DMS53 treated with DMSO at 0.1 percent for 48 hours (cell line): Measurements from ENCODE around the gene PHACTR1.
"Not testable (repeated sequence)": the region's sequence is repeated elsewhere in the genome, so short reads cannot be mapped to it uniquely, and the experiment has no call there.

ENCODE experiments used
- DNase-seq: peaks from one replicate; lab custom pipeline; 2025; ENCODE audit not compliant: unreplicated experiment; lab: John Stamatoyannopoulos, UW

Gene PHACTR1

GRCh38 chr6:13096084-13096483 lies 379.5 kb downstream of the PHACTR1 start:
- no peak for DNase-seq

GRCh38 chr6:13097454-13097853 lies 380.9 kb downstream of the PHACTR1 start:
- no peak for DNase-seq

- no peak for DNase-seq
Observed at GRCh38 chr6:13098006-13098405, 381.4 kb downstream of the PHACTR1 start.

GRCh38 chr6:13098793-13099570 lies 382.4 kb downstream of the PHACTR1 start:
- no peak for DNase-seq

GRCh38 chr6:13099771-13100170 lies 383.2 kb downstream of the PHACTR1 start:
- DNase-seq = no peak

- DNase-seq = no peak
Observed at GRCh38 chr6:13101409-13101808, 384.8 kb downstream of the PHACTR1 start.

GRCh38 chr6:13101985-13102384 lies 385.4 kb downstream of the PHACTR1 start:
- DNase-seq = no peak

GRCh38 chr6:13103169-13103568 lies 386.6 kb downstream of the PHACTR1 start:
- DNase-seq = no peak

- DNase-seq = no peak
Observed at GRCh38 chr6:13105139-13105538, 388.6 kb downstream of the PHACTR1 start.

GRCh38 chr6:13112921-13113320 lies 396.4 kb downstream of the PHACTR1 start:
- DNase-seq = no peak

GRCh38 chr6:13113376-13113775 lies 396.8 kb downstream of the PHACTR1 start:
- DNase-seq = no peak

GRCh38 chr6:13113981-13114593 lies 397.5 kb downstream of the PHACTR1 start:
- DNase-seq = no peak

- no peak for DNase-seq
Observed at GRCh38 chr6:13116155-13116554, 399.6 kb downstream of the PHACTR1 start.

GRCh38 chr6:13117570-13117969 lies 401.0 kb downstream of the PHACTR1 start:
- DNase-seq = no peak

GRCh38 chr6:13119549-13119948 lies 403.0 kb downstream of the PHACTR1 start:
- no peak for DNase-seq

- DNase-seq = no peak
Observed at GRCh38 chr6:13120483-13121482, 404.2 kb downstream of the PHACTR1 start.

GRCh38 chr6:13124131-13124530 lies 407.6 kb downstream of the PHACTR1 start:
- DNase-seq = no peak

GRCh38 chr6:13125841-13126240 lies 409.3 kb downstream of the PHACTR1 start:
- no peak for DNase-seq

GRCh38 chr6:13131935-13132661 lies 415.5 kb downstream of the PHACTR1 start:
- no peak for DNase-seq

- DNase-seq = not testable (repeated sequence)
Observed at GRCh38 chr6:13133894-13134293, 417.3 kb downstream of the PHACTR1 start.

GRCh38 chr6:13135152-13135551 lies 418.6 kb downstream of the PHACTR1 start:
- no peak for DNase-seq
